Mucosa of stomach (tissue), 1 donor: ENCODE data around the gene DRG1.

ENCODE experiments used
- H3K27me3 ChIP-seq: one replicate; pipeline ENCODE4 v1.7.0; 2013; ENCODE audit warnings: mild to moderate bottlenecking, low read length; ENCODE audit not compliant: control insufficient read depth, insufficient read depth
- H3K36me3 ChIP-seq: one replicate; pipeline ENCODE4 v1.7.0; 2013; ENCODE audit warnings: low read length; ENCODE audit not compliant: control insufficient read depth, insufficient read depth
- H3K4me1 ChIP-seq: one replicate; pipeline ENCODE4 v1.7.0; 2013; ENCODE audit warnings: mild to moderate bottlenecking, low read length; ENCODE audit not compliant: control insufficient read depth, insufficient read depth
- H3K4me3 ChIP-seq: one replicate; pipeline ENCODE4 v1.7.0; 2013; ENCODE audit warnings: low read length
- H3K9ac ChIP-seq: one replicate; pipeline ENCODE4 v1.7.0; 2013; ENCODE audit warnings: mild to moderate bottlenecking, low read length, moderate library complexity
- H3K9me3 ChIP-seq: one replicate; pipeline ENCODE4 v1.7.0; 2013; ENCODE audit warnings: mild to moderate bottlenecking, low read length, moderate library complexity; ENCODE audit not compliant: control insufficient read depth
- donor health status: Pancreatic carcinoma.

The DRG1 gene

GRCh38 chr22:31445642-31446041 is 46.2 kb downstream of the DRG1 start:
- Histone ChIP-seq H3K27me3 (no peaks in the 10 kb centered on the region), H3K4me3 (no peak overlapping the region), H3K9me3 (no peaks in the 10 kb centered on the region), H3K9ac (no peak overlapping the region), H3K36me3 (no peaks in the 10 kb centered on the region), H3K4me1 (no peaks in the 10 kb centered on the region)

DNA sequence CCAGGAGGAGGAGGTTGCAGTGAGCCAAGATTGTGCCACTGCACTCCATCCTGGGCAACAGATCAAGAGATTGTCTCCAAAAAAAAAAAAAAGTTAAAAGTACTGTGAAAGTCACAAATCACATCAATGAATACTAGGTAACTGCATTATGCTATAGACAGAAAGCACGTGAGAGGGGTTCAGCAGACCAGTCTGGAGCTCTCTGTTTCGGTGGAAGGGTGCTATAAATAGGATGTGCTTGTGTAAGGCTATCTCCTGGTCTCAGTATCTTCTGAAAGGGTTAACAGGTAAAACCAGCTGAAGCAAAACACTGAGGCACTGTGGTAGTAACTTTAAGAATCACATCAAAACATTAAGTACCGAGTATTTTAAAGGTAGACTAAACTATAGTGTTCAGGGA is 46.8 kb downstream of the DRG1 start:
- Histone ChIP-seq H3K27me3 (no peaks in the 10 kb centered on the region), H3K9ac (no peak overlapping the region), H3K9me3 (no peaks in the 10 kb centered on the region), H3K36me3 (no peaks in the 10 kb centered on the region), H3K4me3 (no peak overlapping the region), H3K4me1 (no peaks in the 10 kb centered on the region)

GRCh38 chr22:31446767-31447166 is 47.4 kb downstream of the DRG1 start:
- Histone ChIP-seq H3K9me3 (no peaks in the 10 kb centered on the region), H3K9ac (no peak overlapping the region), H3K4me1 (no peaks in the 10 kb centered on the region), H3K27me3 (no peaks in the 10 kb centered on the region), H3K4me3 (no peak overlapping the region), H3K36me3 (no peaks in the 10 kb centered on the region)

DNA sequence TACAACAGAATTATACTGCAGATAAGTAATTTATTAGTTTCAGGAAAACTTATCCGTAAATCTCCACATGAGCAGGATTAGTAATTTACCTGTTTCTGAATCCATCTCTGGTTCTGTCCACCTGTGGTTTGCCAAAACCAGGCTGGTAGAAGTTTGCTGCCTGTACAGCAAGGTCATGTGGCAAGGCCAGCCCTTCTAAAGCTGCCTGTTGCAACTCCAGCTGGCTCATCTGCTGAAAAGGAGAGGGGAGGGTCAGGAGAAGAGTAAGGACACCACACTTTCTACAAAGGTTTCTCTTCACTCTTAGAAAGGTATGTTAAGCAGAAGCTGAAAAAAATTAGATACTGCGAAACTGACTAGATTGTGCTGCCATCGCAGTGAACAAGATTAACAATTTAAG is 47.9 kb downstream of the DRG1 start:
- no peak overlapping the region for H3K9ac ChIP-seq
- no peaks in the 10 kb centered on the region for H3K27me3 ChIP-seq
- no peaks in the 10 kb centered on the region for H3K9me3 ChIP-seq
- no peak overlapping the region for H3K4me3 ChIP-seq
- H3K36me3 ChIP-seq = no peaks in the 10 kb centered on the region
- H3K4me1 ChIP-seq = no peaks in the 10 kb centered on the region

- no peak overlapping the region for H3K9ac ChIP-seq
- H3K4me3 ChIP-seq = no peak overlapping the region
- no peaks in the 10 kb centered on the region for H3K27me3 ChIP-seq
- H3K36me3 ChIP-seq = no peaks in the 10 kb centered on the region
- no peaks in the 10 kb centered on the region for H3K4me1 ChIP-seq
- no peaks in the 10 kb centered on the region for H3K9me3 ChIP-seq
These were observed 49.0 kb downstream of the DRG1 start for GRCh38 chr22:31448382-31448781.

DNA sequence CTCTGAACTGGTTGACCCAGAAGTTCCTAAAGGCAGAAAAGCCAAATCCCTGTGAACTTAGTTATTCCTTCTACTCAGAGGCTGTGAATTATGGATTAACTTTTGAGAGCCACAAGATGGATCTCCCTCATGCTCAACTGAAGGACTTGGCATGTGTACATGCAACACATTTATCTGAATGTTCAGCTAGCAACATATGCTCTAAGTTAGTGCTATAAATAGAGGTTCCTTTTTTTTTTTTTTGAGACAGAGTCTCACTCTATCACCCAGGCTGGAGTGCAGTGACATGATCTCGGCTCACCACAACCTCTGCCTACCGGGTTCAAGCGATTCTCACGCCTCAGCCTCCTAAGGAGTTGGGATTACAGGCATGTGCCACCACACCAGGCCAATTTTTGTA is 50.1 kb downstream of the DRG1 start:
- Histone ChIP-seq H3K9ac (no peak overlapping the region), H3K9me3 (no peaks in the 10 kb centered on the region), H3K4me3 (no peak overlapping the region), H3K36me3 (no peaks in the 10 kb centered on the region), H3K27me3 (no peaks in the 10 kb centered on the region), H3K4me1 (no peaks in the 10 kb centered on the region)

- Histone ChIP-seq H3K9me3 (no peaks in the 10 kb centered on the region), H3K27me3 (no peaks in the 10 kb centered on the region), H3K9ac (no peak overlapping the region), H3K36me3 (no peaks in the 10 kb centered on the region), H3K4me1 (no peaks in the 10 kb centered on the region), H3K4me3 (no peak overlapping the region)
These were observed 52.5 kb downstream of the DRG1 start for GRCh38 chr22:31451709-31452571.

- Histone ChIP-seq H3K9me3 (no peaks in the 10 kb centered on the region), H3K27me3 (no peaks in the 10 kb centered on the region), H3K9ac (no peak overlapping the region), H3K4me3 (no peak overlapping the region), H3K4me1 (no peaks in the 10 kb centered on the region), H3K36me3 (no peaks in the 10 kb centered on the region)
These were observed 62.3 kb downstream of the DRG1 start for GRCh38 chr22:31461699-31462098.

DNA sequence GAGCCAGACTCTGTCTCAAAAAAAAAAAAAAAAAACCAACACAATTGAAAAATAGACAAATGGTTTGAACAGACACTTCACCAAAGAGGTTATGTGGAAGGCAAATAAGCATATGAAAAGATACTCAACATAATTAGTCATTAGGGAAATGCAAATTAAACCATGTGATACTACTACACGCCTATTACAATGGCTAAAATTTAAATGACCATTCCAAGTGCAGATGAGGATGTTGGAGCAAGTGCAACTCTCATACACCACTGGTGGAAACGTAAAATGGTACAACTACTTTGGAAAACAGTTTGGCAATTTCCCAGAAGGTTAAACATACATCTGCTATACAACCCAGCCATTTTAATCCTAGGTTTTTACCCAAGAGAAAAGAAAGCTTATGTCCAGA is 65.9 kb downstream of the DRG1 start:
- Histone ChIP-seq H3K4me1 (no peaks in the 10 kb centered on the region), H3K9me3 (no peaks in the 10 kb centered on the region), H3K9ac (no peak overlapping the region), H3K36me3 (no peaks in the 10 kb centered on the region), H3K4me3 (no peak overlapping the region), H3K27me3 (no peaks in the 10 kb centered on the region)

- Histone ChIP-seq H3K36me3 (no peaks in the 10 kb centered on the region), H3K4me3 (no peak overlapping the region), H3K9me3 (no peaks in the 10 kb centered on the region), H3K4me1 (no peaks in the 10 kb centered on the region), H3K27me3 (no peaks in the 10 kb centered on the region), H3K9ac (no peak overlapping the region)
These were observed 75.3 kb downstream of the DRG1 start for GRCh38 chr22:31474743-31475142.

DNA sequence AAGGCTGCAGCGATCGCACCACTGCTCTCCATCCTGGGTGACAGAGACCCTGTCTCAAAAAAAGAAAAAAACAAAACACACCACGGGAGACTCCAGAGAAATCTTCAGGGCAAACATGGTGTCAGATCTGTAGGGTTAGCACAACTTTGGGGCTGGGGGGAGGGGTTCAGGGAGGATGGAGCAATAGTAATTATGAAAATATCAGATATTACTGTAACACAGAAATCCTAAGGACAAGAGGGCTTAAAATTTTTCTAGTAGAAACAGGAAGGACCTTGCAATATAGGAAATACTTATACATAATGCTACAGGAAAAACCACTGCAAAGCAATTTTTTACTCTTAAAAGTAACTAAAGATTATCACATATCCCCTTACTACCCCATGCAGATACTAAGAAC is 76.4 kb downstream of the DRG1 start:
- Histone ChIP-seq H3K4me3 (no peak overlapping the region), H3K9me3 (no peaks in the 10 kb centered on the region), H3K27me3 (no peaks in the 10 kb centered on the region), H3K9ac (no peak overlapping the region), H3K36me3 (no peaks in the 10 kb centered on the region), H3K4me1 (no peaks in the 10 kb centered on the region)

- Histone ChIP-seq H3K9ac (no peak overlapping the region), H3K36me3 (no peaks in the 10 kb centered on the region), H3K27me3 (no peaks in the 10 kb centered on the region), H3K9me3 (no peaks in the 10 kb centered on the region), H3K4me1 (no peaks in the 10 kb centered on the region), H3K4me3 (no peak overlapping the region)
These were observed 77.9 kb downstream of the DRG1 start for GRCh38 chr22:31477329-31477728.

DNA sequence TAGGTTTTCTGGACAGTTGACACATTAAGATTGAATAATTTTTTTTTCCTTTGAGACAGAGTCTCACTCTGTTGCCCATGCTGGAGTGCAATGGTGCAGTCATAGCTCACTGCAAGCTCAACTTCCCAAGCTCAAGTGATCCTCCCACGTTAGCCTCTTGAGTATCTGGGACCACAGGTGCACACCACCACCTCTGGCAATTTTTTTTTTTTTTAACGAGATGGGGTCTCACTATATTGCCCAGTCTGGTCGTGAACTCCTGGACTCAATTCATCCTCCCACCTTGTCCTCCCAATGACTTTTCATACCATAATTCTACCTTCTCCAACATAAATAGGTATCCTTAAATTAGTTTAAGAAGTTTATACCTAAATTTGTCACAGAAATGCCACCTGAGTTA is 81.7 kb downstream of the DRG1 start:
- H3K36me3 ChIP-seq = no peaks in the 10 kb centered on the region
- no peaks in the 10 kb centered on the region for H3K27me3 ChIP-seq
- no peak overlapping the region for H3K4me3 ChIP-seq
- no peaks in the 10 kb centered on the region for H3K4me1 ChIP-seq
- H3K9ac ChIP-seq = no peak overlapping the region
- no peaks in the 10 kb centered on the region for H3K9me3 ChIP-seq
